Activated CD4-positive, alpha-beta T cell treated with anti-CD3 and anti-CD28 coated beads, Interleukin-2, amount 50 U/mL, for 1 hour (primary cell): Measurements from ENCODE around the gene NEDD4.
"Not testable (repeated sequence)": the region's sequence is repeated elsewhere in the genome, so short reads cannot be mapped to it uniquely, and the experiment has no call there.

Experiments
- DNase-seq: peaks from one replicate; pipeline ENCODE4 v3.0.0-alpha.2; 2020

NEDD4 gene

GRCh38 chr15:55879181-55879580 lies 114.2 kb downstream of the NEDD4 start:
- DNase-seq = no peak

- DNase-seq = no peak
Observed at GRCh38 chr15:55873024-55873720, 120.2 kb downstream of the NEDD4 start.

- no peak for DNase-seq
Observed at GRCh38 chr15:55872471-55872870, 120.9 kb downstream of the NEDD4 start.

GRCh38 chr15:55869660-55870059 lies 123.8 kb downstream of the NEDD4 start:
- DNase-seq = no peak

- no peak for DNase-seq
Observed at GRCh38 chr15:55868707-55869106, 124.7 kb downstream of the NEDD4 start.

- DNase-seq = not testable (repeated sequence)
Observed at GRCh38 chr15:55868291-55868690, 125.1 kb downstream of the NEDD4 start.

- no peak for DNase-seq
Observed at GRCh38 chr15:55863911-55864310, 129.5 kb downstream of the NEDD4 start.

GRCh38 chr15:55861115-55861514 lies 132.3 kb downstream of the NEDD4 start:
- DNase-seq = no peak

- no peak for DNase-seq
Observed at GRCh38 chr15:55860468-55860867, 132.9 kb downstream of the NEDD4 start.

- no peak for DNase-seq
Observed at GRCh38 chr15:55859681-55860080, 133.7 kb downstream of the NEDD4 start.

GRCh38 chr15:55858661-55859060 lies 134.8 kb downstream of the NEDD4 start:
- DNase-seq = no peak

GRCh38 chr15:55856506-55857164 lies 136.8 kb downstream of the NEDD4 start:
- DNase-seq = no peak

GRCh38 chr15:55853134-55853533 lies 140.3 kb downstream of the NEDD4 start:
- DNase-seq = no peak

GRCh38 chr15:55846116-55846707 lies 147.2 kb downstream of the NEDD4 start:
- DNase-seq = peak; percentile 3

- not testable (repeated sequence) for DNase-seq
Observed at GRCh38 chr15:55842897-55843296, 150.5 kb downstream of the NEDD4 start.

- DNase-seq = no peak
Observed at GRCh38 chr15:55835866-55836265, 157.5 kb downstream of the NEDD4 start.

GRCh38 chr15:55834331-55834730 lies 159.1 kb downstream of the NEDD4 start:
- no peak for DNase-seq

- DNase-seq = no peak
Observed at GRCh38 chr15:55829826-55830225, 163.6 kb downstream of the NEDD4 start.

GRCh38 chr15:55827955-55828354 lies 165.5 kb downstream of the NEDD4 start:
- DNase-seq = no peak

GRCh38 chr15:55827204-55827603 lies 166.2 kb downstream of the NEDD4 start:
- no peak for DNase-seq

- DNase-seq = no peak
Observed at GRCh38 chr15:55824857-55825613, 168.4 kb downstream of the NEDD4 start.

GRCh38 chr15:55823699-55824340 lies 169.6 kb downstream of the NEDD4 start:
- no peak for DNase-seq

- no peak for DNase-seq
Observed at GRCh38 chr15:55823191-55823670, 170.2 kb downstream of the NEDD4 start.
